ENCODE data around the gene ZNF146. TPM values are rescaled to one million over a fixed set of nuclear protein-coding genes. Genes with fewer than 3 reads are reported as not detected.
"Not testable (repeated sequence)": the region's sequence is repeated elsewhere in the genome, so short reads cannot be mapped to it uniquely, and the experiment has no call there.

Gene ZNF146
- total RNA-seq, 1 donor from 2014 or later = 38.6 TPM

- intact Hi-C loops (cut with DNase I) = no loop called here
- DNase-seq (ENCODE audit: low spot score) = no peak
Observed at GRCh38 chr19:36266375-36266961, 51.6 kb downstream of the ZNF146 start.

GRCh38 chr19:36267061-36267845 is 52.3 kb downstream of the ZNF146 start:
- intact Hi-C loops (cut with DNase I) = no loop called here
- DNase-seq (ENCODE audit: low spot score) = no peak

DNA sequence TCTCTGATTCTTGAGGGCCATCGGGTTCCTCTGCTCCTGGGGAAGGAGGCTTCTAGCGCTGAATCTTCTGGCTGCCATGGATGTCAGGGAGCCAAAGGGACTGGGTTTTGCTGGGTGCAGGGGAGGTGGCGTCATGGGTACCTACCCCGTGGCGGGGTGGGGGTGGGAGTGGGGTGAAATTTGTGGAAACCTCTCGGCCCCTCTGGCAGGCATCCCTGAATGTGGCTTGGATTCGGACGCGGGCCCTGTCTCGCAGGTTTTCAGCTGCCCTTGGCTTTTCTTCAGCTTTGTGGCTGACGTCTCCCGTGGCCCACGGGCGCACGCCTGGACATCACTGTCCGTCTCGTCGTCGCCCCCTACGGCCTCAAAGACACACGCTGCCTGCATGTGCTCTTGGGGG is 53.2 kb downstream of the ZNF146 start:
- DNase-seq (ENCODE audit: low spot score); intact Hi-C loops (cut with DNase I): not testable (repeated sequence)

GRCh38 chr19:36268591-36268990 is 53.7 kb downstream of the ZNF146 start:
- DNase-seq (ENCODE audit: low spot score); intact Hi-C loops (cut with DNase I): not testable (repeated sequence)

DNA sequence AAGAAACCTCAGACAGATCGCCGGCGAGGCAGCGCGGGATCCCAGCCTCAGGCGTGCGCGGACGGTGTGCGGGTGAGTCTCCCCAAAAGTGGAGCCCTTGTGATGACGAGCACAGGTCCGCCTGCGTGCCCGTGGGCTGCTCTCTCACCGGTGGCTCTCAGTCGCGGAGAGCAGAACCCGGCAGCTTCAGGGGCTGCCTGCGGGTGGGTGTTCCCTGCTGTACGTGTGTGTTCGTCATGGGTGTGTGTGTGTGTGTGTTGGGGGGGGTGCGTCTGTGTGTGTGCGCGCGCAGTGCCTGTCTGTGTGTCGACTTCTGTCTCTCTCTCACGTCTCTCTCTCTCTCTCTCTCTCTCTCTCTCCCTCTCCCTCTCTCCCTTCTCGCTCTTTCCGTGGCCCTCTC is 54.4 kb downstream of the ZNF146 start:
- DNase-seq (ENCODE audit: low spot score); intact Hi-C loops (cut with DNase I): not testable (repeated sequence)

Other genes with a start within 250 kb of the ZNF146 start
- 11.0 TPM for gene SDHAF1, start 219.9 kb upstream of the ZNF146 start, total RNA-seq
- gene SYNE4, start 206.3 kb upstream of the ZNF146 start, total RNA-seq = 0.13 TPM
- gene ALKBH6, start 200.9 kb upstream of the ZNF146 start, total RNA-seq = 10.9 TPM
- 7.1 TPM for gene CLIP3, start 182.2 kb upstream of the ZNF146 start, total RNA-seq
- gene THAP8, start 160.8 kb upstream of the ZNF146 start, total RNA-seq = 3.9 TPM
- gene WDR62, start 160.2 kb upstream of the ZNF146 start, total RNA-seq = 6.1 TPM
- not detected for gene OVOL3, start 104.0 kb upstream of the ZNF146 start, total RNA-seq
- gene POLR2I, start 100.2 kb upstream of the ZNF146 start, total RNA-seq = 98.7 TPM
- 142 TPM for gene TBCB, start 99.6 kb upstream of the ZNF146 start, total RNA-seq
- 892 TPM for gene CAPNS1, start 75.0 kb upstream of the ZNF146 start, total RNA-seq
- 1,917 TPM for gene COX7A1, start 62.7 kb upstream of the ZNF146 start, total RNA-seq
- gene ZNF565, start 441 bp upstream of the ZNF146 start, total RNA-seq = 4.0 TPM
- gene ZFP14, start 164.1 kb downstream of the ZNF146 start, total RNA-seq = 3.2 TPM
- gene ZFP82, start 203.5 kb downstream of the ZNF146 start, total RNA-seq = 5.7 TPM

Measured in cardiac septum (tissue), 1 donor.